Stimulated activated CD4-positive, alpha-beta T cell treated with anti-CD3 and anti-CD28 coated beads, Interleukin-2, amount 100 ng/mL, for 24 hours (primary cell): ENCODE measurements around the gene STK32C.

Experiments
- DNase-seq, 2 donors: peaks; one replicate each; pipeline ENCODE4 v3.0.0-alpha.2; 2020

STK32C gene

DNA sequence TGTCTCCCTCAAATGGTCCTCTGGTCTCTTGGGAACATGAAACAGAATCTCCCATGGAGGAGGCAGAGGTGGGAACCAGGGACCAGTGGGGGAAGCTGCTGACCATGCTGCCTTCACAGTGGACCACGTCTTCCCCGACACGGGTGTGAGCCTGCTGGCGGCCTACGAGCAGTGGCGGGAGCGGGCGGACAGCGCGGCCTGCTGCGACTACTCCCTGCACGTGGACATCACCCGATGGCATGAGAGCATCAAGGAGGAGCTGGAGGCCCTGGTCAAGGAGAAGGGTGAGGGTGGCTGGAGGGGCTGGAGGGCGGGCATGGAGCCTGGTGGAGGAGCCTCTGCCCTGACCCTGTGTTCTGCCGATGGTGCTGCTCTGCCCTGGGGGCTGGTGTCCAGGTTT, 113.0 kb downstream of the STK32C start:
- DNase-seq, result no peak

DNA sequence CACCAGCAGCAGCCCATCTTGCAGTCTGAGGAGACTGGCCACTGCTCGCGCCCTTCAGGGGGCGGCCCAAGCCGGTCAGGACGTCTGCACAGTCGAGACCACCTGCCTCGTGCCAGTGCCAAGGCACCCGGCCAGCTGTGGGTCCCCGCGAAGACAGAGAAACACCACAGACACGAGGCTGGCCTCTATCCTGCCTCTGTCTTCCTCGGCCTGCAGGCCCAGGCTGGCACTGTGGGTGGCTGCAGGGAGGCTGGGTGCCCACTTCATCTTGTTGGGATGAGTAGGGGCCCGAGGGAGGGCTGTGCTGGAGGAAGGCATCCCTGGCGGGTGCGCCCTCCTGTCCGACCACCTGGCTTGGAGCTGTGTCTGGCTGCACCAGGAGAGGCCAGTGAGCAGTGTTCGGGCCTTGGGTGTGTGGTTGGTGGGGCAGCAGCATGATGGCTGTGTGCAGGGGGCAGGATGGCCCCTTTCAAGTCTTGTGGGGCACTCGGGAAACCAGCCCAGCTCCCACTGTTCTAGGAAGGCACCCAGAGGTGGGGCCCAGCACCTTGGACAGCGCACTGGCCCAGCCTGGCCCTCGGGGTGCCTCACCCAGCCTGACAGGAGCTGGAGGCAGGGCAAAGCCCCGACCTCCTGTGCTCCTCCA, 113.7 kb downstream of the STK32C start:
- peak in 1 of 2 donors; percentile 32 for DNase-seq

DNA sequence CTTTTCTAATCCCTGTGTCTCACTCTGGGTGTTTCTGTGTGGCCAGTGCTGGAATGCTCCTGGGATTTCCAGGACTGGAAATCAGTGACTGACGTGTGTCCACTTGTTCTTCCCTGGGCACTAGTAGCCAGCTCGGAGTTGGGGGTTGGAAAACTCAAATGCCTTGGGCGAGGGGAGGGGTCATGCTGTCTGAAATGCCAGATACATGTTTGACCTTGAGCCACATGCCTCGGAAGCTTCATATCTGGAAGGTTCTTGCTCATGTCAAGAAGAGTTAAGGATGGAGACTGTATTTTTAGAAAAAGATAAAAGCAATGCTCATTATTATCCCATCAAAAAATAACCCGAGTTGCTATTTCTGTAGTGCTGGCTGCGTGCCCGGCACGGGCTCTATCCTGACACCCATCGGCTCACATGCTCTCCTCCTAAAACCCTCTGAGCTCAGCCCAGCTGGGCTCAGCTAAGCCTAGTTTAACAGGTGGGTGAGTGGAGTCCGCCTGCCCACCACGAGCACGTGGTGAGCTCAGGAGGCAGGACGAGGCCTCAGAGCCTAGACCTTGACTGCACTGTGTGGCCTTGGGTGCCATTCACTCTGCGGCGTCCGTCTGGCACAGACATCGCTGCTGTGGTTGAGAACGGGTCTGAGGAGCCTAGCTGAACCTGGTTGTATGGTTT, 114.6 kb downstream of the STK32C start:
- DNase-seq, result no peak

DNA sequence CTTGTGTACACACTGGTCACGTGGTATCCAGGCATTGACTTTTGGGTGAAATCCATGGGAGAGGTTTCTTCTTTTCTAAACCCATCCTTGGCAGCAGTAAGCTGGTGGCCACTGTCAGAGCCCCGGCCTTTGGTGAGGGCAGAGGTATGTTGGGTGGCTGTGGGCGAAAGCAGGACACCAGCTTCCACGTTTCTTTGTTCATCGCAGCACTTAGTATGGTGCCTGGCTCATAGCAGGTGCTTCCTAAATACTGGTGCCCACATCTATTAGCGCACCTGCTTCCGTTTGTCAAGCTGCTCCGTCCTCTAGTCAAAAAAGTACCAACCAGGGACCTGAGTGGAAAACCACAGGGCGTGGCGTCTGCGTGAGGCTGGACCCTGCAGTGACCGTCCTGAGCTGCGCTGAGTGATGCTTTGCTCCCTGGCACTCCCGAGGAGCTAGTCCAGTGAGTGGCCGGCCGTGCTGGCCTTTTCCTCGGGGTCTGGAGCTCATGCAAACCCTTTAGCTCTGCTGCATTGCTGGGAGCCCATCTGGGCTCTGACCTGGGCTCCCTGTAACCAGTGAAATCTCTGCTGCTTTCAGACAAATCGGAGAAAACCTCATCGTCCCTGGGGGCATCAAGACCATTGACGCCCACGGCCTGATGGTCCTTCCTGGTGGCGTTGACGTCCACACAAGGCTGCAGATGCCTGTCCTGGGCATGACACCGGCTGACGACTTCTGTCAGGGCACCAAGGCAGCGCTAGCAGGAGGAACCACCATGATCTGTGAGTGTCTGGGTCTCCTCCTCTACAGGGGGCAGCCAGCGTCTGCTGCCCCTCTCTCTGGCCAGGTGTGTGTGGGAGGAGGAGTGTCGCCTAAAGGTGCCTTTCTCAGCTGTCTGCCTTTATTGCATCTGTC, 115.4 kb downstream of the STK32C start:
- no peak for DNase-seq

DNA sequence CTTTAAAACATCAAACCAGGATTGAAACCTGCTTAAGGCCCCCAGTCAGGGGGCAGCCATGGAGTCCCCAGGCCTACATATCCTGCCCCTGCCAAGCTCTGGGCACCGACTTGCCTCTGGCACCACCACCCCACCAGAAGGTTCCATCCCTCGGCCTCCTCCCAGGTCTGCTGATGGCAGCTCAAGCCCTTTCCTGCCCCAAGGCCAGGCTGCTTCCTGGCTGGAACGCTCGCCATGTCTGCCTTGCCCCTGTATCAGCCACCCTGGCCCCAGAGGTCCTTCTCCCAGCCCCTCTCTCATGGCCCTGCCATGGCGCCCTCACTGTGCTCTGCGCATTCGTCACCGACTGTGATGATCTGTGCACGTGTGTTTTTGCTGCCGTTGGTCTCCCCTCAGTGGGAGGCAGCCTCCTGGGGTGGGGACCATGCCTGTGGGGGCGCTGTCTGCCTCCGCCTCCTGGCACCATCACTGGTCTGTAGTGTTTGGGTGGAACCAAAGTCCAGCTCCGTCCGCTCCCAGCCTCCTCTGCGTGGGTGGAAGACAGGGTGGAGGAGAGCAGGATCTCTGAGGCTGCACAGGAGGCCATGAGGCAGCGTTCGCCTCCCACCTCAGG, 117.8 kb downstream of the STK32C start:
- no peak for DNase-seq

DNA sequence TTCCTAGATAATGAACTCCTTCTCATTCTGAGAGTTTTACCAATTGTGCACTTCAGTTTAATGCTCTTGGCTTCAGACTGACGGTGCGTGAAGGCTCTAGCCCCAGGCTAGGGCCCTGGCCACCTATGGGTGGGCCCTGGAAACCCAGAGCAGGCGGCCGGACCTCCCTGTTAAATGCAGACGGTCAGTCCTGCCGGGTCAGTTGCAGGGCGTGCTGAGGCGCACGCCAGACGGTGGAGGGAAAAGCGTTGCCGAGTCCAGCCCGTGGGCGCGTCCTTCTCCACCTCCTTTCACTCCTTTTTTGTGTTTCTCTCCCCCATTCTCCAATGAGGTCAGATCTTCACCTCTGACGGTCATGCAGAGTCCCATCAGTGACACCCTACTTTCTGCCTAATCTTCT, 118.7 kb downstream of the STK32C start:
- DNase-seq, result no peak

DNA sequence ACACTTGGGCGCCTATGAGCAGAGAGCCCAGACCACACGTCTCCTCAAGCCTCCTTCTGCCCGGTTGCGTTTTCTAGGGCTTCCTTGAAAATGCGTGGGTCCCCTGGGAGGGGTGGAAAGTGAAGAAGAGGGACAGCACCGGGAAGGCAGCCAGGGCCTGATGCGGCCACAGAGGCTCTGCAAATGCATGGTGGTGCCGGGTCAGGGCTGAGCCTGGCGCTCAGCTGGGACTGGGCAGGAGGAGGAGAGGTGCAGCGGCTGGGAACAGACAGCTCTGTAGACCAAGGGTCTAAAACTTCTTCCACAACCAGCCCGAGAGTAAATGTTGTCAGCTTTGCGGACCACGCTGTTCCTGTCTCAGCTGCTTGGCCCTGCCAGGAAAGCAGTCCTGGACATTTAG, 119.4 kb downstream of the STK32C start:
- no peak for DNase-seq

DNA sequence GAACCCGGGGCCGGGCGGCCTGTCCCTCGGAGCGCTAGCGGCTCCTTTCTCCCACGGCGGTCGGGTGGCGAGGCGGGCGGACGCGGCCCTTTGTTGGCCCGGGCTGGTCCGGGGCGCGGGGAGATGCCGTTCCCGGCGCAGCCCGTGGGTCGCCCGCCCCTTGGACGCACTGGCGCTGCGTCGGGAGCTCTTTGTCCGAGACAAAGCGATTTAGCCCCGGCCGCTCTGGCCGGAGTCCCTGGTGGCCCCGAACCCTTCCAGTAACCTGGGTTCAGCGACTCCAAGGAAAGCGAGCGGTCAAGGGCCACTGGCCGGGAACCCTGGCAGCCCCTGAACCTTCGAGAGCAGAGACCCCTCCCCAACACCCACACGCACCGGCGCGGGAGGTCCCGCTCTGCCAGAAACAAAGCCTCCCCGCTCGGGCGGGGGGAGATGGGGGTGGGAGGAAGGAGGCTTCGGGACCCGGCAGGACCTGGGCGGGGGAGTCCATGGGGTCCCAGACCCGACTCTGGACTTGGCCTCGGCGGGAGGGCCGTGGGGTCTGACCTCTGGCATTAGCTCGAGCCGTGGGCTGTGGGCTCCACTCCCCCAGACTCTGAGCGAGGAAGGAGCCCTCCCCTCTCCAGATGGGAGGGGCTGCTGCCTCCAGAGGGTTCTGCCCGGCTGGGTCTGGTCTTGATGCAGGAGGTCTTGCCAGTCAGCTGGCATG, 120.2 kb downstream of the STK32C start:
- peak in 1 of 2 donors; percentile 22 for DNase-seq

DNA sequence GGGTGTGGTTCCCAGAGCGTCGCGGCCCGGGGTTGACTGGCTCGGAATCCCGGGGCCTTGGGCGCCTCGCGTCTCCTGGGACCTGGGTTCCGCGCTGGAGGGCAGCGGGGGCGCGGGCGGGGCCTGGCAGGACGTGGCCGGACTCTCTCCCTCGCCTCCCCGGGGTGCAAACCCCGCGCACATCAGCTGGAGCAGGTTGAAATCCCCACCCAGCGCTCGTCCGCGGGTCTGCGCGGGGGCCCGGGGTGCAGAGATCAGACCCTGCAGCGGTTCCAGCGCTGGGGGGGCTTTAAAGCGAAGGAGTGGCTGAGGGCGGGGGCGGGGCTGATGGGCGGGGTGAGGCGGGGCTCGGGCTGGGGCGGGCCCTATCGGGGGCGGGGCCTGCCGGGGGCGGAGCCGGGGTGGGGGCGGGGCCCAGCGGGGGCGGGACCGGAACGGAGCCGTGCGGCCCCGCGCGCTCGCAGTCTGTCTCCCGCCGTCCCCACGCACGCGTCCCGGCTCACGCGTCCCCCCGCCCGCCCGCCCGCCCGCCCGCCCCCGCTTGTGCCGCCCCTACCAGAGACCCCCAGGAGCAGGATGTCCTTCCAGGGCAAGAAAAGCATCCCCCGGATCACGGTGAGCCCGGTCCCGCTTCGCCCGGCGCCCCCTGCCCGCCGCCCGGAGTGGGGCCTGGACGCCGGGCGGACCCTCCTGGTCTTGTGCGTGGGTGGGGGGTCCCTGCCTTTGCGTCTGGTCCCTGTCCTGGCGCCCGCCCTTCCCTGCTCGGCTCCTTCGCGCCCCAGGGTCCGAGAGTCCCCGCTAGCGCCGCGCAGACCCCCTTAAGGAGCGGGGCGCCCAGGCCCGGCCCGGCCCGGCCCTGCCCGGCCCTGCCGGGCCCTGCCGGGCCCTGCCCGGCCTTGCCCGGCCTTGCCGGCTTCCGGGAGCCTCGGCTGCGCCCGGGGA, 121.0 kb downstream of the STK32C start, which contains the start of gene DPYSL4:
Gene DPYSL4, plus strand, starts transcription at position 461 of the 942 bp plus-strand sequence. Its CDS starts 116 bp downstream, at position 577.
- peak; percentile 33 to 35 for DNase-seq

DNA sequence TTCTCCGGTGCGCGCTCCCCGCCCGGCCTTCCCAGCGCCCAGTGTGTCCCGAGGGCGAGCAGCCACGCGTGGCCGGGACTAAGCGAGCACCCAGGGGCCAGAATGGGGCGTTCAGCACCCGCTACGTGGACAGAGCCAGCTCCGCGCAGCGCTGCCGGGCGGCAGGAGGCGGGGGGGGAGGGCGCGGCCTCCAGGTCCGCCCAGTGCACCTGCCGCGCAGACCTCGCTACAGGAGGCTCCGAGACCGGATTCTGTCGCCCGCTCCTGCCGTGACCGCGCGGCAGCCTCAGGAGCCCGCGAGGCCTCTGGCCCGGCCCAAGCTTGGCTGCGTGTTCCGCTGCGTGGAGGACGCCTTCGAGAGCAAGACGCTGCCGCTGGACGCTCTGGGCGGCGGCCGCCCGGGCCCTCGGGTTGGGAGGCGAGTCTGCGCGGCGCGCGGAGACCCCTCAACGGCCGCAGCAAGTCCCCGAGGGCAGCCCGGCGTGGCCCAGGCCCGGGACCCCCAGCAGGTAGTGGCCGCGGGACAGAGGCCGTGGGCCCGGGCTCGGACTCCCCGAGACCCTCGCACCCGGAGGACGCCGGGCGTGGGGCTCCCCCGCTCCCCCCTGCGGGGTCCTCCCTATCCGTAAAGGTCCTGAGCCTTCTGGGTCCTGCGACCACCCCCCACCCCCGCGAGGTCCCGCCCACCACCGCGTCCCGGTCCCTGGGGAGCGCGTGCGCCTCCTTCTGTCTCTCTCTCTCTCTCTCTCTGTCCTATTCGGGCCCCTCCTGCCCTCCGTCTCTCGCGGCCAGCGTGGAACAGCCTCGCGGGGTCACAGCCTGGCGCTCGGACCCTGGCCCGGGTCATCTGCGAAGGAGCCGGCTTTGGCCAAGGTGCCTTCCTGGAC, 121.9 kb downstream of the STK32C start:
- peak; percentile 47 to 60 for DNase-seq

DNA sequence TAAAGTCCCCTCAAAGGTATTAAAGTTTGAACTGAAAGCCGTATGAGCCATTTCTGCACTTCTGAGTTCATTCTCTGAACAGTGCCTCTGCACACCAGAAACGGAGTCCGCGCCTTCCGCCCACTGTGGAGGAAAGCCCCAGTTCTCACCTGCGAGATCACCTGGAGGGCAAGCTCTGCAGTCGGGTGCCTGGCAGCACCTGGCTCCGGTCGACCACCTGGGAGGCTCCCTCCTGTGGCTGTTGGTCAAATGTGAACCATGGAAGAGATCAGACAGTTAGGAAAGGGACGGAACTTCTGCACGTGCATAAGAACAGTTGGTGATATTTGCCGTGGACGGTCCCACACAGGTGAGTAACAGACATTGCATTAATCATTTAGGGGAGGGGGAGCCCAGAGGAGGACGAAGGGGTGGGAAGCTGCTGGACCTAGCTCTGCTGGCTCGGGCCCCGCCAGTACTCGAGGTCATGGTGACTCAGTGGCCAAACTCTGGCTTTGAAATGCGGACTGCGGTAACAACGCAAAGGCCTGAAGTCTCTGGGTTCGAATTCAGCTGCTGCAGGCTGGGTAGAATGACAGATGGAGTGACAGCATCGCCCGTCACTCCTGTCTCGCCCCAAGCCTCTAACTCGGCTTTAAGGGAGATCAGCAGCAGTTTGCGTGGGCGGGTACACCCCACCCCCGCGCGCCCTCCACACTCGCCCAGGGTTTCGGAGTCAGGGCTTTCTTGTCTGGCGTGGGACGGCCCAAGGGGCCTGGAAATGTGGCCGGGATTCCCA, 122.7 kb downstream of the STK32C start:
- no peak for DNase-seq

DNA sequence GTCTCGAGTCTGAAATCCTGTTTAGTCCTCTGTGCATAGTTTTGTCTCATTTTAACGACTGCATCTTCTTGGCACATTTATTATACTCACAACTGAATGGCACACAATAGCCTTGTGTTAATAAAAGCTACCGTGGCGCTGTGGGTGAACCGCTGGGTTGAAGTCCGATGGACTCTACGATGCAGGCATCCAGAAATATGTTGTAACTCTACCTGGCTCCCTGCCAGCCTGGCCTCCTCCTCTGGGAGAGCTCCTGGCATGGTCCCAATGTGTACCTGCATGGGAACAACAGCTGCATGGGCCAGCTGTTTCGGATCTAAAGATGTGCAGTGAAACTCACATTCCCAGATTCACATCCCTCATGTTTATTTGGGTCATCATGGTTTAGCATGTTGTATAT, 124.7 kb downstream of the STK32C start:
- no peak for DNase-seq

DNA sequence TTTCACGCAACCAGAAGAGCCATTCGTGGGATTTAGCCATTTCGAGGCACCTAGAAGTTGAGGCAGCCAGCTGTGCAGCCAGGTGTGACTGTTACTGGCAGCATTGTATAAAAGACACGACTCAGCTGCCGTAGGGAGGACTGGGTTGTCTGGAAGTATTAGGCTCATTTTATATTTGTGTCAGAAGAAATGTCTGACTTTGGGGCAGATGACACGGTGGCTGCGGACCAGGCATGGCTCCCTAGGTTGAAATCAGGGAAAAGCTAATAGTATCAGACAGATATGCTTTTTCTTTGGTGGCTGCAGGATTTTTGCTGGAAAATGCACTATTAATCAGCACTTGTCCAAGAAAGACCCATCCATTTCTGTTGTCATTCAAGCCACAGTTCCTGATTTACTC, 125.2 kb downstream of the STK32C start:
- DNase-seq, result no peak

DNA sequence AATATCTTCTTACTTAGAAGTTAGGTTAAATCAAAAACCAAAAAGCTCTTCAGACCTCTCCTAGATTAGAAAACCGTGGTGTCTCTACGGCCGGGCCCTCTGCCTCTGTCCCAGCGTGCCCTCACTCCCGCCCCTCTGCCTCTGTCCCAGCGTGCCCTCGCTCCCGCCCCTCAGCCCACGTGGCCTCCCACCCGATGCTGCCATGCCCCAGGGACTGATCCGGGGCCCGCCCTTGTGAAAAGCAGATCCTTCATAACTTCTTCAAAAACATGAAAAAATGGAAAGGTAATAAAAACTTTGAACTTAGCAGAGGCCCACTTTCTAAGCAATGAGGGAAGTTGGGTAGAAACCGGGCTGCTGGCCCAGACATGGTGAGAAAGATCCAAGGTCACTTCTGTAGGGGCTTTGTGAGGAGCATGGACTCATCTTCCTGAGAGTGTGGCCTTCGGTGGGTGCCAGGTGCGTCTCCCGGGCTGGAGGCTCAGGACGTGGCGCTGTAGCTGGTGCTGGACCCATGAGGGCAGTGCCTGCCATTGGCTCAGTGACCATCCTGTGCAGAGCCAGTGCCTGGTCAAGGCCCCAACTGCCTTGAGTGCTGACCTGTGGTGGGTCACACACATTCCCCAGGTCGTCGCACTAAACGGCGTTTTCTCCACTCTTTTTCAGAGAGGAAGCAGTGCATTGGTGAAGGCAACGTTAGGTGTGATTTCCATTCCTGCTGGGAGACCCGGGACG, 125.9 kb downstream of the STK32C start:
- no peak for DNase-seq

DNA sequence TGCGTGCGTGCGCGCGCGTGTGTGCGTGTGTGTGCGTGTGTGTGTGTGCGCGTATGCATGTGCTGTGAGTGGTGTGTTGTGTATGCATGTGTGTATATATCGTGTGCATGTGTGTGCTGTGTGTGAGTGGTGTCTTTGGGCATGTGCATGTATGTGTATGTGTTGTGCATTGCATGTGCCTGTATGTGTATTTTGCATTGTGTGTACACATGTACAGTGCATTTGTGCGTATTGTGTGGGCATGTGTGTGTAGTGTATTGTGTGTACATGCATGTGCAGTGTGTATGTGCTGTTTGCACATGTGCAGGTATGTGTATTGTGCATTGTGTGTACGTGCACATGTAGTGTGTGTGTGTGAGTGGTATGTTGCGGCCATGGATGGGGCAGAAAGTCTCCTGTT, 127.0 kb downstream of the STK32C start:
- no peak for DNase-seq

DNA sequence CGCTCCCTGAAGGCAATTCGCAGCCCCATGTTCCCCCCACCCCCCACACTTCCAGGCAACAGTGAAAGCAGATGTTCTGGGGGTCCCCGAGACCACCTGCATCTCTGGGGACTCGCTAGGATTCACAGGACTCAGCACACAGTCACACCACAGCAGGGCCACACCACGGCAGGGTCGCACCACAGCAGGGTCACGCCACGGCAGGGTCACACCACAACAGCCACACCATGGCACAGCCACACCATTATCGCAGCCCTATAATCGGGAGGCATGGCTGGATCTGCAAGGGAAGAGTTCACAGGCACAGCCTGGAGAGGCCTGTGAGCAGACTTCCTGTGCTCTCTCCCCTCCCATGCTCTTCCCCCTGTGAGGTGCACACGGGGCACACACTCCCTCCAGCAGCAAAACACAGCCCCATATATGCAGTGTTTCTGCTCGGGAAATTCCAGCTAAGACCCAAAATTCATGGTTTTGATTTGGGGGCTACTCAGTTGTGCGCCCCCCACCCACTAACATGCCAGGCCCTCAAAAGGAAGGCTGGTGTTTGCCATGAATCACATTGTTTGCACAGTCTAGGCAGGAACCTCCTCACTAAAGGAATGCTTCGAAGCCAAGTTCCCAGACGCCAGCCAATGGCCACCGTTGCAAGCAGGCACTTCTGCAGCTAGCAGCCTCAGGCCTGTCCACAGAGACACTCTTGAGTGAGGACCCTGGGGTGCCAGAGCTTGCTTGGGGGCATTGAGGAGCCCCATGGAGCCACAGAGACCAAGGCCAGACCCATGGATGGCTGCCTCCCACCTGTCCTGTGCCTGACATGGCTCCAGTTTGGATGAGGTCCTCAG, 128.0 kb downstream of the STK32C start:
- DNase-seq, result no peak

DNA sequence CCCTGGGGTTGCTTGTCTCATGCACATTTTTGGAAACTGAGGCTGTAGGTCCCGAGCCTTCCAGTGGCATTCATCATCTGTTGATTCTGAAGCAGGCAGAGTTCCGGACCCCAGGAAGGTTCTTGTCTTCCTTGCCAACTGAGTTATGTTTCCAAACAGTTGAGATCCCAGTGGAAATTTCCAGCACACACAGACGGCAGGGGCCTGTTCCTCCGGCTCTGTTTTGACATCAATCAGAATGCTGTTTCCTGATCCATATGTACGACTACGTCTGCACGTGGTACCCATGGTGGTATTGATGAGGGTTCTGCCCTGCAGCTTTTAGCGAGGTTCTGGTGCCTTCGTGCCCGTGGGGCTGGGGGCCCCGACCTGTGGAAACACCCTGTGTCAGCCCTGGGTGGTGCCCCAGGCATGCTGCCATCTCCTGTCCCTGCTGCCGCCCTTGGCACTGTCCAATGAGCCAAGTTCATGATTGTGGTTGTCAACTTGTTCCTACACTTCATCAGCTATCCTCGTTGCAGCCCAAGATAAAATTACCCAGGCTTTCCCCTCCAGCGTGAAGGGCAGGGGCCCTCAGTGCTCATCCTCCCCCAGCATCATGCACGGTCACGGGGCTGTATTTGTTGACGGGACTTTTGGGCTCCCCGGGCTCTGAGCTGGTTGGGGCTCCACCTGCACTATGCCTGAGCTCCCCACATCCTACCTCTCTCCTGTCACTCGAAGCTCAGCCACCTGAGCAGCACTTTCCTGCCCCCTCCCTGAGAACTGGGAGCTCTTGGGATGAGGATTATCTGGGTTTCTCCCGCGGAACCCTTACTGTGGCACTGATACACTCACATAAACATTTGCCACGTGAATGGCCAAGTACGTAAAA, 128.8 kb downstream of the STK32C start:
- DNase-seq, result no peak
